Heart right ventricle (tissue), 16 donors: ENCODE data around the gene COL8A2. TPM values are rescaled to one million over a fixed set of nuclear protein-coding genes. Genes with fewer than 3 reads are reported as not detected.

Experiments used
- ATAC-seq, 8 donors: fragments of 200-7000 bp; cut with Tn5 transposase; one replicate each; pipeline ENCODE4 v1.9.1; 2020; ENCODE audit warnings: mild to moderate bottlenecking in 8 of 8, moderate library complexity in 8 of 8, moderate number of reproducible peaks in 1 of 8
- DNase-seq, 2 donors: peaks; one replicate each; pipeline ENCODE4 v3.0.0-alpha.2; 2020
- H3K27ac ChIP-seq, 10 donors: fragments of 200-600 bp; sonication (generic) in 2 of 10; one replicate each; pipeline versions ENCODE4 v1.5.0 to v1.8.0; 2020 to 2022; ENCODE audit warnings: mild to moderate bottlenecking in 3 of 10
- H3K27me3 ChIP-seq, 7 donors: fragments of 200-600 bp; one replicate each; pipeline ENCODE4 v1.8.0; 2021 to 2022; ENCODE audit warnings: mild to moderate bottlenecking in 2 of 7
- H3K36me3 ChIP-seq, 9 donors: fragments of 200-600 bp; sonication (generic) in 1 of 9; one replicate each; pipeline versions ENCODE4 v1.5.0 to v1.8.0; 2020 to 2022; ENCODE audit warnings: mild to moderate bottlenecking in 2 of 9
- H3K4me1 ChIP-seq, 9 donors: fragments of 200-600 bp; sonication (generic) in 1 of 9; one replicate each; pipeline versions ENCODE4 v1.5.0 to v1.8.0; 2020 to 2022; ENCODE audit warnings: mild to moderate bottlenecking in 4 of 9
- H3K4me3 ChIP-seq, 10 donors: fragments of 200-600 bp; sonication (generic) in 2 of 10; one replicate each; pipeline versions ENCODE4 v1.5.0 to v1.8.0; 2020 to 2022; ENCODE audit warnings: mild to moderate bottlenecking in 7 of 10, moderate library complexity in 2 of 10
- H3K9me3 ChIP-seq, 11 donors: fragments of 200-600 bp in 10 of 11; sonication (generic) in 2 of 11; one replicate each; pipeline versions ENCODE4 v1.5.0 to v1.8.0; 2013 to 2022; ENCODE audit warnings: mild to moderate bottlenecking in 2 of 11, control low read depth in 1 of 11, moderate library complexity in 1 of 11
- CTCF ChIP-seq, 9 donors: fragments of 200-600 bp; sonication (generic) in 2 of 9; IDR thresholded peaks; one replicate each; pipeline versions ENCODE4 v1.5.0 to v1.8.0; 2021 to 2022; ENCODE audit warnings: antibody characterized with exemption in 9 of 9, mild to moderate bottlenecking in 5 of 9, moderate library complexity in 1 of 9
- WGBS, 2 donors: extraction: QIAGEN DNeasy Blood & Tissue Kit; methylation state at CpG; one replicate each; pipeline ENCODE4 v1.1.7; 2013; ENCODE audit warnings: inconsistent platforms in 1 of 2; 5-methylcytosine and 5-hydroxymethylcytosine counted together
- intact Hi-C, 10 donors: fragments of 100-400 bp; cut with DNase I; formaldehyde crosslinking; loops; one replicate each; pipeline versions ENCODE4 v1.11.1 to v1.14.2; 2022
- polyA plus RNA-seq, 2 donors: library from polyadenylated mRNA; stranded (reverse); fragments of 200-250 nt; gene quantifications; one replicate each; pipeline ENCODE4 v1.2.3, GENCODE V29; 2013
- total RNA-seq, 10 donors: library from RNA; stranded (reverse); fragmentation: NEBNext Ultra II Directional in 3 of 10; extraction: Animal tissue kit (Norgen Biotek cat#: 25700) in 3 of 10; gene quantifications; one replicate each; pipeline versions ENCODE4 v1.2.1 to v1.2.4, GENCODE V29; 2021 to 2023
- donor health status: Arrhythmogenic right ventricular cardiomyopathy.
- donor health status: ischemic (EF 13 %, LVEDD 7.1; RV severe dilation, severe dysfunction).
- donor health status: healthy with polysubstance abuse.
- donor health status: DM: no; HTN: yes; CAD: no.
- donor health status: DM: no; HTN: no; CAD: no.
- donor health status: ischemic (EF 25% LVEDD 6.9; RV normal size, moderate dysfunction).
- donor health status: ischemic (EF 25% LVEDD 5.7; RV mildly dilated, moderate dysfunction).
- donor health status: healthy.
- donor health status: DM: yes; HTN: yes; CAD: no.
- donor health status: Ischemic cardiomyopathy.
- donor health status: ischemic (EF 35%, LVEDD 5.7; RV mildly dilated, moderate dysfunction).
- donor health status: nonischemic (EF 11% LVEDD 7.7; RV severe dilation, severe dysfunction).
- donor health status: DM: yes; HTN: yes; CAD: no.
- donor health status: PGD.
- donor health status: ischemic (EF 29% LVEDD 5.4; RV normal size, mild dysfunction).
- donor health status: nonischemic (EF 23%, LVEDD 6.1; RV moderate dilation, normal function).

Gene COL8A2
- total and polyA plus RNA-seq, 12 donors: 0.53 to 2.0 (median 0.73) TPM

DNA sequence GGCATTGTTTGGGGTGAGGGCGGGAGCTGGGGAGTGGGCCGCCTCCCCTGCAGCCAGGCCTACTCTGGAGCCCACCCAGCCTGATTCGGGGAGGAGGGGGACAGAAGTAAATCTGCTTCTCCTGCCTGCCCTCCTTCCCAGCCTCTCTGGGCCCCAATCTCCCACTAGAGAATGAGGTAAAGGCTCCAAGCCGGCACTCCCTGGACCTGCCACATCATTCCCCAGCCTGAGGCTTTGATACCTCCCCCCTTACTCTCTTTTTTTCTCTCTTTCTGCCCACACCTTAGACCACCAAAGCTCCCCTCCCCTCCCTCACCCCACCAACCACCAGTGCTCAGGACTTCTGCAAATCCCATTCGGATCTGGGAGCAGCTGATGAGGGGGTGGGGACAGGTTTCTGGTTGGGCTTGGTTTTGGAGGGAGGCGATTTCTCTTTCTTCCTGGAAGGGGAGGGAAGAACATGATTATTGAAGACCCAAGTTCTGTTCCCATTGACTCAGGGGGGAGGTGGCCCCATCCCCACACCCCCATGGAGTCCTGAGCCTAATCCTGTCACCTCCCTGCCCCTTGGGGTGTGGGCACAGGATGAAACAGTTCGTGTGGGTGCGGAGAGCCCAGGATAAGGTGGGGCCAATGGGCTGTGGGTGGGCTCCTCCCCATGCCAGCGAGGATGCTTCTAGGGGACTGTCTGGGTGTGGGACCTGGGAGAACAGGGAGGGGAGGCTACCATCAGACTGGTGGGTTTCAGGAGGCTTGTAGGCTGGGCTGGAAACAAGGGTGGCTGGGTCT lies 32.3 kb upstream of the COL8A2 start:
- DNase-seq: no peak
- no peak for TF ChIP-seq CTCF (IDR thresholded peaks at IDR 0.05)
- intact Hi-C loops: loop anchor here in 1 of 10 donors (5.0 kb wide), 1 partner anchor 125 kb away; no protein-coding TSS in a partner anchor

DNA sequence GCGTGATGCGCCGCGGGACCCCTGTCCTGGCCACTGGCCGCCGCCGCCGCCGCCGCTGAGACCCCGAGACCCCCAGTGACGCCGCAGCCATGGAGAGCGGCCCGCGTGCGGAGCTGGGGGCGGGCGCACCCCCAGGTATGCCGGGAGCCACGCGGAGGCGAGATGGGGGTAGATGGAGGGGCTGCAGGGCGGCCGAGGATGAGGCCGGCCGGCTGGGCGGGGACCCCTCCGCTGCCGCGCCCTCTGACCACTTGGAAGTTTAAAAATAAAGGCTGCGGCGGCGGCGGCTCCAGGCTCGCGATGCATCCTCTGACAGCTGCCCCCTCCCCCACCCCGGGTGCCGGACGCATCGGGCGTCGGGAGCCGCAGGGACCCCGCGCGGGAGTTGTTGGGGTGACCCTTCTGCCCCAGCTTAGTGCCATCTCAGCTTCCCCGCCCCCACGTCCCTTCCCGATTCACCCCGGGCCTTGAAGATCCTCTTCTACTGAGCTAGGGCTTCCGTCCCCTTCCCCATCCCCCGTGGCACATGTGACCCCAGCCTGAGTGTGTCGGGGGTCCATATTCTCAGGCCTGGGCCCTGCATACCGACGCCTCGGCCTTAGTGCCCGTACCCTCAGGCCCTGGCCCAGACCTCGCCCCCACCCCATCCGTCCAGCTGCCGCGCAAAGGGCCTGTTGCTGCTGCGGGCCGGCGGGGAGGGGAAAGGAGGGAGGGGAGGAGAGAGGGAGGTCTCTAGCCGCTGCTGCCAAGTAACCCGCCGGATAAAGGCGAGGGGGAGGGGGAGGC lies 31.5 kb upstream of the COL8A2 start:
- no peak for TF ChIP-seq CTCF (IDR thresholded peaks at IDR 0.05)
- intact Hi-C loops: loop anchor here in 1 of 10 donors (5.0 kb wide), 1 partner anchor 126 kb away; no protein-coding TSS in a partner anchor
- Histone ChIP-seq H3K27ac (peak overlapping the region; percentile 98 to 100 (median 100)), H3K9me3 (no peaks in the 10 kb centered on the region), H3K4me3 (peak overlapping the region; percentile 68 to 100 (median 99)), H3K4me1 (peaks cover 39 to 79% (median 72%) of the 10 kb centered on the region in 9 donors), H3K36me3 (peaks cover 0 to 20% (median 0%) of the 10 kb centered on the region in 9 donors), H3K27me3 (no peaks in the 10 kb centered on the region)
- peak; percentile 81 to 85 for DNase-seq
- ATAC-seq: peak; percentile 41 to 70 (median 55)
- WGBS, 2 donors: 0% methylated on average over 54 to 69 of the region's 69 CpGs

More for the DNA sequence above, 32.3 kb upstream of the COL8A2 start:
- Histone ChIP-seq H3K4me3 (peak overlapping the region; percentile 68 to 100 (median 99)), H3K27ac (peak overlapping the region; percentile 98 to 100 (median 100)), H3K4me1 (peaks cover 32 to 79% (median 71%) of the 10 kb centered on the region in 9 donors), H3K27me3 (no peaks in the 10 kb centered on the region), H3K36me3 (peaks cover 0 to 20% (median 0%) of the 10 kb centered on the region in 9 donors), H3K9me3 (no peaks in the 10 kb centered on the region)
- peak in 2 of 8 donors; percentile 1 to 2 for ATAC-seq
- 2% methylated on average over 9 of the region's 9 CpGs for WGBS, 2 donors

GRCh38 chr1:36155408-36156328 lies 30.6 kb upstream of the COL8A2 start, which contains the start of gene MAP7D1:
Gene MAP7D1, plus strand, starts transcription at chr1:36156160. Its CDS starts 258 bp downstream, at chr1:36156418.
- peak within 1 kb of the TSS; percentile 98 to 100 (median 100) for H3K27ac ChIP-seq
- peaks cover 0 to 20% (median 0%) of the 10 kb centered on the region in 9 donors for H3K36me3 ChIP-seq
- peaks cover 39 to 79% (median 72%) of the 10 kb centered on the region in 9 donors for H3K4me1 ChIP-seq
- ATAC-seq (peak; percentile 63 to 85 (median 72)), DNase-seq (peak; percentile 89 to 90)
- WGBS, 2 donors: 1% methylated on average over 62 to 88 of the region's 88 CpGs
- no peaks in the 10 kb centered on the region for H3K9me3 ChIP-seq
- no peaks in the 10 kb centered on the region for H3K27me3 ChIP-seq
- H3K4me3 ChIP-seq: peak within 1 kb of the TSS; percentile 68 to 100 (median 99)
- no peak for TF ChIP-seq CTCF (IDR thresholded peaks at IDR 0.05)
- intact Hi-C loops: loop anchor here in 1 of 10 donors (5.0 kb wide), 1 partner anchor 127 kb away; no protein-coding TSS in a partner anchor
